Tibial nerve (tissue), 4 donors: Measurements from ENCODE around the gene LCLAT1.

Experiments used
- EP300 ChIP-seq, 2 donors: sonication (generic); formaldehyde crosslinking; IDR thresholded peaks; one replicate each; pipeline ENCODE4 v1.6.1; 2017; ENCODE audit warnings: antibody characterized with exemption in 2 of 2, mild to moderate bottlenecking in 1 of 2
- POLR2A ChIP-seq, 2 donors: fragments of 450-650 bp; IDR thresholded peaks; one replicate each; pipeline ENCODE4 v1.6.1; 2017; ENCODE audit warnings: antibody characterized with exemption in 2 of 2, mild to moderate bottlenecking in 2 of 2, moderate library complexity in 2 of 2
- TF ChIP-seq, protein P1 (sequence below), 5 experiments: fragments of 200-600 bp in 3 of 5; fragments of 450-650 bp in 2 of 5; sonication (generic) in 3 of 5; IDR thresholded peaks; one replicate each; pipeline ENCODE4 v1.5.1; 2016 to 2019; ENCODE audit warnings: antibody characterized with exemption in 5 of 5, mild to moderate bottlenecking in 3 of 5, moderate library complexity in 2 of 5

DNA sequence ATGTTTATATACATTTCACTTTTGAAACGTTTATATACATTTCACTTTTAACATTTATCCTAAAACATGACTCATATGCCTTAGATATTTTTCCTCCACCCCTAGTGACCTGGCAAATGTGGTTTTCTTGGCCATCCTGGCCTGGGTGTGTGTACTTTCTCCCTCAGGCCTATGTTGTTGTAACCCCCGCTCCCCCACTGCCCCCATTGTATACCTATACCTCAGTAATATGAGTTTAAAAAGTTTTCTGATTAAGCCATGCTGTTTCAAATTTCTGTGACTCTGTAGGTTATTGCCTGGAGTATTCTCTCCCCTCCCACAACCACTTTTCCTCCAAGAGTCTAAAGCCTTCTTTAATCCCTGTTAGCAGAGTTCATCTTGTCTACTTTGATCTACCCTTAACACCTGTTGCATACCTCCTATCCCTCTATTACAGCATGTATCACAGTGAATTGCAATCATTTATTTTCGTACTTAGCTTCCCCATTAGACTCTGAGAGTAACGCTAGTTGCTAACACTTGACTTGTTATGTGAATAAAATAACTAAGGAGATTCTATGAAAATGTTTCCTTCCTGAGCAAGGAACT is 67.9 kb downstream of the LCLAT1 start:
- no peak for TF ChIP-seq POLR2A (IDR thresholded peaks at IDR 0.05)
- TF ChIP-seq EP300 (IDR thresholded peaks at IDR 0.05), result no peak
- TF ChIP-seq, protein P1, sequence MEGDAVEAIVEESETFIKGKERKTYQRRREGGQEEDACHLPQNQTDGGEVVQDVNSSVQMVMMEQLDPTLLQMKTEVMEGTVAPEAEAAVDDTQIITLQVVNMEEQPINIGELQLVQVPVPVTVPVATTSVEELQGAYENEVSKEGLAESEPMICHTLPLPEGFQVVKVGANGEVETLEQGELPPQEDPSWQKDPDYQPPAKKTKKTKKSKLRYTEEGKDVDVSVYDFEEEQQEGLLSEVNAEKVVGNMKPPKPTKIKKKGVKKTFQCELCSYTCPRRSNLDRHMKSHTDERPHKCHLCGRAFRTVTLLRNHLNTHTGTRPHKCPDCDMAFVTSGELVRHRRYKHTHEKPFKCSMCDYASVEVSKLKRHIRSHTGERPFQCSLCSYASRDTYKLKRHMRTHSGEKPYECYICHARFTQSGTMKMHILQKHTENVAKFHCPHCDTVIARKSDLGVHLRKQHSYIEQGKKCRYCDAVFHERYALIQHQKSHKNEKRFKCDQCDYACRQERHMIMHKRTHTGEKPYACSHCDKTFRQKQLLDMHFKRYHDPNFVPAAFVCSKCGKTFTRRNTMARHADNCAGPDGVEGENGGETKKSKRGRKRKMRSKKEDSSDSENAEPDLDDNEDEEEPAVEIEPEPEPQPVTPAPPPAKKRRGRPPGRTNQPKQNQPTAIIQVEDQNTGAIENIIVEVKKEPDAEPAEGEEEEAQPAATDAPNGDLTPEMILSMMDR (IDR thresholded peaks at IDR 0.05), result no peak
